ENCODE measurements around the gene DUSP6. TPM values are rescaled to one million over a fixed set of nuclear protein-coding genes. Genes with fewer than 3 reads are reported as not detected.

Gene DUSP6
- total and polyA plus RNA-seq, 10 of the 15 experiments (the other 5 are each of a cell fraction or from before 2014, with no cell fraction given), result 0.02 to 0.69 (median 0.07) TPM; not detected in 1

GRCh38 chr12:89357297-89357730 lies 5.0 kb upstream of the DUSP6 start:
- no peak overlapping the region for H3K27ac ChIP-seq (ENCODE audit: control insufficient read depth, insufficient read depth)
- in situ Hi-C loops (cut with MboI), result no loop called here
- BruUV-seq (replicated peaks), result no TSS peak
- SMC1A ChIA-PET (ENCODE audit: uncharacterized antibody, unreplicated experiment), result interaction anchor here (0.9 to 3.0 kb wide), 4 partner anchors 11 to 82 kb away, joined by 3 to 11 read pairs (median 4); no protein-coding TSS in a partner anchor
- no peaks in the 10 kb centered on the region; the same call in 1 of the 2 replicates for H4K20me1 ChIP-seq (ENCODE audit: control insufficient read depth, insufficient read depth)
- ATAC-seq (no peak), DNase-seq (ENCODE audit: low read depth, low spot score) (no peak), FAIRE-seq (no peak)
- peaks cover 10 to 23% of the 10 kb centered on the region in 2 experiments for H3K27me3 ChIP-seq (replicated peaks in 1 of 2; ENCODE audit: control insufficient read depth in 2 of 2, insufficient read depth in 2 of 2, low read length in 1 of 2)
- 82% methylated on average over 7 of the region's 7 CpGs for WGBS (ENCODE audit: insufficient coverage, insufficient replicate concordance, low lambda C conversion rate, missing lambda C conversion rate)
- no peak overlapping the region for H3K4me2 ChIP-seq (ENCODE audit: control insufficient read depth, insufficient read depth)
- CTCF ChIA-PET, result no interaction called here
- H3K9ac ChIP-seq (ENCODE audit: control insufficient read depth, insufficient read depth, low read length), result no peak overlapping the region
- H3K4me3 ChIP-seq, result no peak overlapping the region
- H3K9me3 ChIP-seq (replicated peaks; ENCODE audit: control insufficient read depth, insufficient read depth, low read length), result no peaks in the 10 kb centered on the region; the same call in 2 of the 3 replicates
- no peaks in the 10 kb centered on the region for H3K79me2 ChIP-seq (ENCODE audit: control insufficient read depth, insufficient read depth, low read length)
- intact Hi-C loops (cut with micrococcal nuclease; ENCODE audit: unreplicated experiment), result no loop called here
- RAD21 ChIA-PET (ENCODE audit: unreplicated experiment), result no interaction called here
- H3K4me1 ChIP-seq (ENCODE audit: control insufficient read depth, insufficient read depth, low read length), result no peaks in the 10 kb centered on the region; the same call in 1 of the 2 replicates
- POLR2A ChIA-PET, result no interaction called here
- no peak overlapping the region for H2AFZ ChIP-seq (ENCODE audit: control insufficient read depth, low read depth, low read length)
- H3K36me3 ChIP-seq (ENCODE audit: control insufficient read depth in 2 of 2, insufficient read depth in 2 of 2, low read length in 1 of 2), result no peaks in the 10 kb centered on the region
- no peak for TF ChIP-seq ZNF274 (IDR thresholded peaks at IDR 0.05; ENCODE audit: insufficient read depth, insufficient read length)
- TF ChIP-seq KLF5 (IDR thresholded peaks at IDR 0.05; ENCODE audit: partially characterized antibody), result no peak
- TF ChIP-seq MYC (IDR thresholded peaks at IDR 0.05; ENCODE audit: insufficient read depth, insufficient read length, insufficient replicate concordance, low read length, severe bottlenecking), result no peak
- no peak for TF ChIP-seq NR2F1 (conservative IDR thresholded peaks at IDR 0.05)
- no peak for TF ChIP-seq RUNX3 (IDR thresholded peaks at IDR 0.05; ENCODE audit: low read length)
- TF ChIP-seq SP1 (IDR thresholded peaks at IDR 0.05; ENCODE audit: low read depth, low read length), result no peak
- no peak for TF ChIP-seq NBN (IDR thresholded peaks at IDR 0.05)
- TF ChIP-seq MEF2A (IDR thresholded peaks at IDR 0.05; ENCODE audit: insufficient read depth, low read depth, low read length), result no peak
- TF ChIP-seq, protein P1, sequence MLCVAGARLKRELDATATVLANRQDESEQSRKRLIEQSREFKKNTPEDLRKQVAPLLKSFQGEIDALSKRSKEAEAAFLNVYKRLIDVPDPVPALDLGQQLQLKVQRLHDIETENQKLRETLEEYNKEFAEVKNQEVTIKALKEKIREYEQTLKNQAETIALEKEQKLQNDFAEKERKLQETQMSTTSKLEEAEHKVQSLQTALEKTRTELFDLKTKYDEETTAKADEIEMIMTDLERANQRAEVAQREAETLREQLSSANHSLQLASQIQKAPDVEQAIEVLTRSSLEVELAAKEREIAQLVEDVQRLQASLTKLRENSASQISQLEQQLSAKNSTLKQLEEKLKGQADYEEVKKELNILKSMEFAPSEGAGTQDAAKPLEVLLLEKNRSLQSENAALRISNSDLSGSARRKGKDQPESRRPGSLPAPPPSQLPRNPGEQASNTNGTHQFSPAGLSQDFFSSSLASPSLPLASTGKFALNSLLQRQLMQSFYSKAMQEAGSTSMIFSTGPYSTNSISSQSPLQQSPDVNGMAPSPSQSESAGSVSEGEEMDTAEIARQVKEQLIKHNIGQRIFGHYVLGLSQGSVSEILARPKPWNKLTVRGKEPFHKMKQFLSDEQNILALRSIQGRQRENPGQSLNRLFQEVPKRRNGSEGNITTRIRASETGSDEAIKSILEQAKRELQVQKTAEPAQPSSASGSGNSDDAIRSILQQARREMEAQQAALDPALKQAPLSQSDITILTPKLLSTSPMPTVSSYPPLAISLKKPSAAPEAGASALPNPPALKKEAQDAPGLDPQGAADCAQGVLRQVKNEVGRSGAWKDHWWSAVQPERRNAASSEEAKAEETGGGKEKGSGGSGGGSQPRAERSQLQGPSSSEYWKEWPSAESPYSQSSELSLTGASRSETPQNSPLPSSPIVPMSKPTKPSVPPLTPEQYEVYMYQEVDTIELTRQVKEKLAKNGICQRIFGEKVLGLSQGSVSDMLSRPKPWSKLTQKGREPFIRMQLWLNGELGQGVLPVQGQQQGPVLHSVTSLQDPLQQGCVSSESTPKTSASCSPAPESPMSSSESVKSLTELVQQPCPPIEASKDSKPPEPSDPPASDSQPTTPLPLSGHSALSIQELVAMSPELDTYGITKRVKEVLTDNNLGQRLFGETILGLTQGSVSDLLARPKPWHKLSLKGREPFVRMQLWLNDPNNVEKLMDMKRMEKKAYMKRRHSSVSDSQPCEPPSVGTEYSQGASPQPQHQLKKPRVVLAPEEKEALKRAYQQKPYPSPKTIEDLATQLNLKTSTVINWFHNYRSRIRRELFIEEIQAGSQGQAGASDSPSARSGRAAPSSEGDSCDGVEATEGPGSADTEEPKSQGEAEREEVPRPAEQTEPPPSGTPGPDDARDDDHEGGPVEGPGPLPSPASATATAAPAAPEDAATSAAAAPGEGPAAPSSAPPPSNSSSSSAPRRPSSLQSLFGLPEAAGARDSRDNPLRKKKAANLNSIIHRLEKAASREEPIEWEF (IDR thresholded peaks at IDR 0.05; ENCODE audit: insufficient replicate concordance, low read depth, low read length), result no peak
- TF ChIP-seq HDAC6 (IDR thresholded peaks at IDR 0.05; ENCODE audit: unreplicated experiment), result no peak
- no peak for TF ChIP-seq KAT2A (conservative IDR thresholded peaks at IDR 0.05; ENCODE audit: control insufficient read depth, low read depth, low read length)
- TF ChIP-seq, protein P2, sequence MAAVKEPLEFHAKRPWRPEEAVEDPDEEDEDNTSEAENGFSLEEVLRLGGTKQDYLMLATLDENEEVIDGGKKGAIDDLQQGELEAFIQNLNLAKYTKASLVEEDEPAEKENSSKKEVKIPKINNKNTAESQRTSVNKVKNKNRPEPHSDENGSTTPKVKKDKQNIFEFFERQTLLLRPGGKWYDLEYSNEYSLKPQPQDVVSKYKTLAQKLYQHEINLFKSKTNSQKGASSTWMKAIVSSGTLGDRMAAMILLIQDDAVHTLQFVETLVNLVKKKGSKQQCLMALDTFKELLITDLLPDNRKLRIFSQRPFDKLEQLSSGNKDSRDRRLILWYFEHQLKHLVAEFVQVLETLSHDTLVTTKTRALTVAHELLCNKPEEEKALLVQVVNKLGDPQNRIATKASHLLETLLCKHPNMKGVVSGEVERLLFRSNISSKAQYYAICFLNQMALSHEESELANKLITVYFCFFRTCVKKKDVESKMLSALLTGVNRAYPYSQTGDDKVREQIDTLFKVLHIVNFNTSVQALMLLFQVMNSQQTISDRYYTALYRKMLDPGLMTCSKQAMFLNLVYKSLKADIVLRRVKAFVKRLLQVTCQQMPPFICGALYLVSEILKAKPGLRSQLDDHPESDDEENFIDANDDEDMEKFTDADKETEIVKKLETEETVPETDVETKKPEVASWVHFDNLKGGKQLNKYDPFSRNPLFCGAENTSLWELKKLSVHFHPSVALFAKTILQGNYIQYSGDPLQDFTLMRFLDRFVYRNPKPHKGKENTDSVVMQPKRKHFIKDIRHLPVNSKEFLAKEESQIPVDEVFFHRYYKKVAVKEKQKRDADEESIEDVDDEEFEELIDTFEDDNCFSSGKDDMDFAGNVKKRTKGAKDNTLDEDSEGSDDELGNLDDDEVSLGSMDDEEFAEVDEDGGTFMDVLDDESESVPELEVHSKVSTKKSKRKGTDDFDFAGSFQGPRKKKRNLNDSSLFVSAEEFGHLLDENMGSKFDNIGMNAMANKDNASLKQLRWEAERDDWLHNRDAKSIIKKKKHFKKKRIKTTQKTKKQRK (IDR thresholded peaks at IDR 0.05; ENCODE audit: low read depth, low read length), result no peak
- no peak for TF ChIP-seq EGR1 (IDR thresholded peaks at IDR 0.05; ENCODE audit: borderline replicate concordance in 1 of 2, low read depth in 2 of 2, low read length in 2 of 2)
- no peak for TF ChIP-seq SREBF1 (IDR thresholded peaks at IDR 0.05; ENCODE audit: low read length)
- no peak for TF ChIP-seq CREM (IDR thresholded peaks at IDR 0.05; ENCODE audit: low read depth)
- TF ChIP-seq HDGF (IDR thresholded peaks at IDR 0.05), result no peak
